Right lobe of liver (tissue), 6 donors: ENCODE measurements around the gene DPAGT1. TPM values are rescaled to one million over a fixed set of nuclear protein-coding genes. Genes with fewer than 3 reads are reported as not detected.
A peak's percentile ranks its signal among the peaks of the same experiment; 100 is the strongest.

ENCODE experiments used
- ATAC-seq, 4 donors: fragments of 200-7000 bp; cut with Tn5 transposase; one replicate each; pipeline ENCODE4 v1.9.1; 2020; ENCODE audit warnings: mild to moderate bottlenecking in 4 of 4, moderate library complexity in 4 of 4
- DNase-seq, 3 donors: peaks; one replicate each; pipeline ENCODE4 v3.0.0-alpha.2; 2020
- H3K27ac ChIP-seq, 3 donors: fragments of 200-600 bp; one replicate each; pipeline ENCODE4 v1.8.0; 2022
- H3K27me3 ChIP-seq, 2 donors: fragments of 200-600 bp; one replicate each; pipeline ENCODE4 v1.8.0; 2022
- H3K36me3 ChIP-seq, 4 donors: fragments of 200-600 bp; sonication (generic) in 1 of 4; one replicate each; pipeline versions ENCODE4 v1.5.1 to v1.8.0; 2017 to 2022; ENCODE audit warnings: control low read depth in 1 of 4
- H3K4me1 ChIP-seq, 4 donors: fragments of 200-600 bp; sonication (generic) in 1 of 4; one replicate each; pipeline versions ENCODE4 v1.5.1 to v1.8.0; 2017 to 2022; ENCODE audit warnings: control low read depth in 1 of 4
- H3K4me3 ChIP-seq, 3 donors: fragments of 200-600 bp; one replicate each; pipeline ENCODE4 v1.8.0; 2022
- H3K9me3 ChIP-seq, 4 donors: fragments of 200-600 bp; sonication (generic) in 1 of 4; one replicate each; pipeline versions ENCODE4 v1.5.1 to v1.8.0; 2017 to 2022; ENCODE audit warnings: control low read depth in 1 of 4
- POLR2A ChIP-seq: fragments of 450-650 bp; IDR thresholded peaks from one replicate; pipeline ENCODE4 v1.6.1; 2017; ENCODE audit warnings: antibody characterized with exemption, mild to moderate bottlenecking
- WGBS: methylation state at CpG from one replicate; pipeline ENCODE4 v1.1.6; 2018; ENCODE audit warnings: low coverage, low lambda C conversion rate; ENCODE audit not compliant: insufficient coverage; ENCODE audit errors: missing lambda C conversion rate; 5-methylcytosine and 5-hydroxymethylcytosine counted together
- intact Hi-C, 2 donors: fragments of 100-400 bp; cut with DNase I; formaldehyde crosslinking; loops; one replicate each; pipeline versions ENCODE4 v1.11.2 to v1.14.1; 2022
- total RNA-seq, 6 experiments: library from RNA; depleted of rRNA in 2 of 6; stranded (reverse); fragments of >200 nt in 2 of 6; fragmentation: NEBNext Ultra II Directional in 3 of 6; extraction: Animal tissue kit (Norgen Biotek cat#: 25700) in 3 of 6; gene quantifications; one replicate each; pipeline versions ENCODE4 v1.1.0 to v1.2.4, GENCODE V29; 2016 to 2023
- TF ChIP-seq, protein P1 (sequence below), 4 donors: fragments of 200-600 bp in 3 of 4; fragments of 450-650 bp in 1 of 4; IDR thresholded peaks; one replicate each; pipeline versions ENCODE4 v1.5.1 to v1.8.0; 2016 to 2022; ENCODE audit warnings: antibody characterized with exemption in 4 of 4, mild to moderate bottlenecking in 2 of 4
- donor health status: DM: no; HTN: yes; CAD: no.
- donor health status: DM: no; HTN: no; CAD: no.
- donor health status: DM: no; HTN: no; CAD: no.
- donor health status: DM: no; HTN: yes; CAD: no.
- donor health status: DM: no; HTN: yes; CAD: no.

DPAGT1 gene
- total RNA-seq, 6 experiments from 2014 or later, result 29.8 to 55.5 (median 41.6) TPM

DNA sequence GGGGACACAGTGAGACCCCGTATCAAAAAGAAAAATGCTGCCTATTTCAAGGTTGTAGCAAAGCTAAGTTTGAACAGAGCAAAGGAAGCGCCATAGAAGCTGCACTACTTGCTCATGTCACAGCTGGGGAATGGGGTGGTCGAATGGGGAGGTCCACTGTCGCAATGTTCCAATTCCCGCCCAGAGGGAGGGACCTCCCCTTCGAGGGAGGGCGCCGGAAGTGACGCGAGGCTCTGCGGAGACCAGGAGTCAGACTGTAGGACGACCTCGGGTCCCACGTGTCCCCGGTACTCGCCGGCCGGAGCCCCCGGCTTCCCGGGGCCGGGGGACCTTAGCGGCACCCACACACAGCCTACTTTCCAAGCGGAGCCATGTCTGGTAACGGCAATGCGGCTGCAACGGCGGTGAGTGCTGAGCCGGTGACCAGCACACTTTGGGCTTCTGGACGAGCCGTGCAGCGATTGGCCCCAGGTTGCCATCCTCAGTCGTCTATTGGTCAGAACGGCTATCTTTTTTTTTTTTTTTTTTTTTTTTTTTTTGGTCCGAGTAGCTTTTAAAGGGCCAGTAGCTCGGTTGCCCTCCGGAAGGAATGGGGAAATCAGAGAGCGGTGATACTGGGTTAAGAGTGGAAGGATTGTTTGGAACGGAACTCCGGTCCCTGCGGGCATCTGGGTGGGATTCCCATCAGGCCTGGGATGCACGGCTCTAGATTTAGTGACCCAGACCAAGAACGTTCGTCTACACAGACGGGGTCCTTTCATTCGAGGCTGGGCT is 16.8 kb downstream of the DPAGT1 start, which contains the start of gene HMBS:
HMBS (plus strand) TSS at position 219 of the 774 bp plus-strand sequence; CDS start at position 372, 153 bp downstream.
- H3K27ac ChIP-seq, result peak within 1 kb of the TSS; percentile 75 to 91 (median 85)
- peak; percentile 54 for TF ChIP-seq POLR2A
- TF ChIP-seq, protein P1, sequence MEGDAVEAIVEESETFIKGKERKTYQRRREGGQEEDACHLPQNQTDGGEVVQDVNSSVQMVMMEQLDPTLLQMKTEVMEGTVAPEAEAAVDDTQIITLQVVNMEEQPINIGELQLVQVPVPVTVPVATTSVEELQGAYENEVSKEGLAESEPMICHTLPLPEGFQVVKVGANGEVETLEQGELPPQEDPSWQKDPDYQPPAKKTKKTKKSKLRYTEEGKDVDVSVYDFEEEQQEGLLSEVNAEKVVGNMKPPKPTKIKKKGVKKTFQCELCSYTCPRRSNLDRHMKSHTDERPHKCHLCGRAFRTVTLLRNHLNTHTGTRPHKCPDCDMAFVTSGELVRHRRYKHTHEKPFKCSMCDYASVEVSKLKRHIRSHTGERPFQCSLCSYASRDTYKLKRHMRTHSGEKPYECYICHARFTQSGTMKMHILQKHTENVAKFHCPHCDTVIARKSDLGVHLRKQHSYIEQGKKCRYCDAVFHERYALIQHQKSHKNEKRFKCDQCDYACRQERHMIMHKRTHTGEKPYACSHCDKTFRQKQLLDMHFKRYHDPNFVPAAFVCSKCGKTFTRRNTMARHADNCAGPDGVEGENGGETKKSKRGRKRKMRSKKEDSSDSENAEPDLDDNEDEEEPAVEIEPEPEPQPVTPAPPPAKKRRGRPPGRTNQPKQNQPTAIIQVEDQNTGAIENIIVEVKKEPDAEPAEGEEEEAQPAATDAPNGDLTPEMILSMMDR (IDR thresholded peaks at IDR 0.05), result no peak
- WGBS, result under 1% methylated on average over 23 of the region's 45 CpGs
- H3K36me3 ChIP-seq, result peaks cover 0 to 26% (median 12%) of the 10 kb centered on the region in 4 donors
- DNase-seq, result peak; percentile 96
- no peaks in the 10 kb centered on the region for H3K9me3 ChIP-seq
- peak within 1 kb of the TSS; percentile 71 to 98 (median 94) for H3K4me3 ChIP-seq
- intact Hi-C loops, result no loop called here
- ATAC-seq, result peak; percentile 96 to 98 (median 98)
- peaks cover 0 to 13% (median 4%) of the 10 kb centered on the region in 4 donors for H3K4me1 ChIP-seq
- no peaks in the 10 kb centered on the region for H3K27me3 ChIP-seq

DNA sequence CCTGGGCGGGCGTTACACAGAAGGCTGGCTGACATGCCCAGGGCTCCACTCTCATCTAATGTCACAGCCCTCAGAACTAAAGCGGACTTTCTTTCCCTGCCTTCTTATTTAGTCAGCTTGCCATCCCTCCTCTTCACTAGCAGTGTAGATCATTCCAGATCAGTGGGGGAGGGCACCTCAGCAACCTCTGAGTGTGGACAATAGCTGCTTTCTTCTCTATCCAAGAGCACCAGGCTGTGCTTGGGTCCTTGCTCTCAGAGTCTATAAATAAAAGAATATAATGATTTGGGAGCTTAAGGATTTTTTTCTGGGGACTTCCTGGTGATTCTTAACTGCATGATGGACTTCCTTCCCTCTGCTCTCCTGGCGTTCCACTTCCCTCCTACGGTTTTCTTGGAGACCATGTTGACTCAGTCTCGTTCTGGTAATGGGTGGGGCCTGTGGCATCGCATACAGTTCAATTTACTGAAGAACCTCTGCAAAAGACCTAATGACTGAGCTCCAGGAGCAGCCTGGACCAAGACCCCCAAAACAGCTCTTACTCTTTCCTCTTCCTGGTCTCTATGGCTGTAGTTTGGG is 19.9 kb downstream of the DPAGT1 start:
- H3K9me3 ChIP-seq, result no peaks in the 10 kb centered on the region
- ATAC-seq (no peak), DNase-seq (no peak)
- no peaks in the 10 kb centered on the region for H3K27me3 ChIP-seq
- peaks cover 0 to 13% (median 4%) of the 10 kb centered on the region in 4 donors for H3K4me1 ChIP-seq
- peaks cover 0 to 57% (median 35%) of the 10 kb centered on the region in 4 donors for H3K36me3 ChIP-seq
- 69% methylated on average over 6 of the region's 7 CpGs for WGBS
- no peak for TF ChIP-seq POLR2A
- TF ChIP-seq, protein P1 (IDR thresholded peaks at IDR 0.05), result no peak
- intact Hi-C loops, result no loop called here
- H3K4me3 ChIP-seq, result no peak overlapping the region
- no peak overlapping the region for H3K27ac ChIP-seq

DNA sequence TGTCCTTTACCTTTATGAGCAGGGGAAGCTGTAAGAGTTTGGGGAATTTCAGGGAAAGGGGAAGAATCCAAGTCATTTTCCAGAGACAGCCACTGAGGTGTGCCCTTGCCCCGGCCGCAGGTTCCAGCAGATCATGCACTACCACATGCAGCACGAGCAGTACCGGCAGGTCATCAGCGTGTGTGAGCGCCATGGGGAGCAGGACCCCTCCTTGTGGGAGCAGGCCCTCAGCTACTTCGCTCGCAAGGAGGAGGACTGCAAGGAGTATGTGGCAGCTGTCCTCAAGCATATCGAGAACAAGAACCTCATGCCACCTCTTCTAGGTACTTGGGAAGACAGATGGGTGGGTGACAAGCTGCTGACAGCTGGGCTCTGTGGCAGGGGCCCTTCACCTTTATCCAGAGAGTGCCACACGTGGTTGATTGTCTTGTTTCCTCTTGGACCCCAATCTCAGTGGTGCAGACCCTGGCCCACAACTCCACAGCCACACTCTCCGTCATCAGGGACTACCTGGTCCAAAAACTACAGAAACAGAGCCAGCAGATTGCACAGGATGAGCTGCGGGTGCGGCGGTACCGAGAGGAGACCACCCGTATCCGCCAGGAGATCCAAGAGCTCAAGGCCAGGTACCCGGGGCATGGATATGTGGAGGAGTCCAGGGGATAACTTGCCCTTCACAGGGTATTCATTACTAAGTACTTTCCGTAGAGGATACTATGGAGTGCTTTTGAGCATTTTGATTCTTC is 22.8 kb downstream of the DPAGT1 start:
- peak in 1 of 3 donors; percentile 20 for DNase-seq
- H3K27me3 ChIP-seq, result no peaks in the 10 kb centered on the region
- no peaks in the 10 kb centered on the region for H3K9me3 ChIP-seq
- H3K4me1 ChIP-seq, result no peaks in the 10 kb centered on the region
- intact Hi-C loops, result no loop called here
- ATAC-seq, result no peak
- no peak overlapping the region for H3K27ac ChIP-seq
- TF ChIP-seq, protein P1 (IDR thresholded peaks at IDR 0.05), result no peak
- H3K4me3 ChIP-seq, result no peak overlapping the region
- WGBS, result 95% methylated on average over 9 of the region's 19 CpGs
- H3K36me3 ChIP-seq, result peaks cover 0 to 77% (median 43%) of the 10 kb centered on the region in 4 donors

DNA sequence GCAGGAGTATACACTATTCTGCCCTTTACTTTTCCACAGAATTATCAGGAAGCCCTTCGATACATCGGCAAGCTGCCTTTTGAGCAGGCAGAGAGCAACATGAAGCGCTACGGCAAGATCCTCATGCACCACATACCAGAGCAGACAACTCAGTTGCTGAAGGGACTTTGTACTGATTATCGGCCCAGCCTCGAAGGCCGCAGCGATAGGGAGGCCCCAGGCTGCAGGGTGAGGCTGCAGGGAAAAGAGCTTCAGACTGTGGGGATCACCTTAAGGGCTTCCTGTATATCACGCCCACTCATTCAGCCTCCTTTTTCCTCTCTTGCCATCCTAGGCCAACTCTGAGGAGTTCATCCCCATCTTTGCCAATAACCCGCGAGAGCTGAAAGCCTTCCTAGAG is 23.8 kb downstream of the DPAGT1 start:
- Histone ChIP-seq H3K36me3 (peaks cover 5 to 88% (median 52%) of the 10 kb centered on the region in 4 donors), H3K4me3 (no peak overlapping the region), H3K27me3 (no peaks in the 10 kb centered on the region), H3K4me1 (no peaks in the 10 kb centered on the region), H3K27ac (no peak overlapping the region), H3K9me3 (no peaks in the 10 kb centered on the region)
- DNase-seq, result no peak
- TF ChIP-seq POLR2A, result no peak
- TF ChIP-seq, protein P1 (IDR thresholded peaks at IDR 0.05), result no peak
- intact Hi-C loops, result no loop called here
- 93% methylated on average over 10 of the region's 11 CpGs for WGBS
- no peak for ATAC-seq
